Large intestine (tissue), 3 donors: ENCODE data around the gene PATE3. TPM values are rescaled to one million over a fixed set of nuclear protein-coding genes. Genes with fewer than 3 reads are reported as not detected.

ENCODE experiments used
- DNase-seq, 2 donors: peaks; one replicate each; pipeline versions ENCODE4 v3.0.0 to v3.0.0-alpha.2; 2013
- H3K27ac ChIP-seq: one replicate; pipeline ENCODE4 v1.5.1; 2013; ENCODE audit warnings: low read length
- H3K27me3 ChIP-seq: 2 replicates; pipeline ENCODE4 v1.6.1; 2013; ENCODE audit warnings: low read length; ENCODE audit not compliant: control insufficient read depth, insufficient read depth
- H3K36me3 ChIP-seq: 2 replicates; pipeline ENCODE4 v1.6.1; 2013; ENCODE audit warnings: low read length; ENCODE audit not compliant: control insufficient read depth, insufficient read depth
- H3K4me1 ChIP-seq: one replicate; pipeline ENCODE4 v1.6.1; 2013; ENCODE audit warnings: low read length; ENCODE audit not compliant: control insufficient read depth, insufficient read depth
- H3K4me3 ChIP-seq: one replicate; pipeline ENCODE4 v1.5.1; 2013; ENCODE audit warnings: low read length
- H3K9me3 ChIP-seq: one replicate; pipeline ENCODE4 v1.6.1; 2013; ENCODE audit warnings: mild to moderate bottlenecking, low read depth, low read length, moderate library complexity; ENCODE audit not compliant: control insufficient read depth
- WGBS: methylation state at CpG from one replicate; pipeline ENCODE4 v1.1.5; 2013; ENCODE audit warnings: low lambda C conversion rate; ENCODE audit not compliant: insufficient coverage; 5-methylcytosine and 5-hydroxymethylcytosine counted together
- polyA plus RNA-seq: library from polyadenylated mRNA; unstranded; fragments of 120-200 nt; gene quantifications from one replicate; pipeline ENCODE4 v1.2.1, GENCODE V29; 2013

The PATE3 gene
- polyA plus RNA-seq, 1 donor: not detected

- Histone ChIP-seq H3K36me3 (no peaks in the 10 kb centered on the region), H3K9me3 (no peaks in the 10 kb centered on the region), H3K27ac (no peak overlapping the region), H3K4me1 (no peaks in the 10 kb centered on the region), H3K4me3 (no peak overlapping the region), H3K27me3 (peaks cover 3% of the 10 kb centered on the region)
- 80% methylated on average over 1 of the region's 3 CpGs for WGBS
- DNase-seq: no peak
These were observed 15.0 kb upstream of the PATE3 start for GRCh38 chr11:125772834-125773505.

GRCh38 chr11:125773516-125773915 lies 14.4 kb upstream of the PATE3 start:
- no peak for DNase-seq
- Histone ChIP-seq H3K4me1 (no peaks in the 10 kb centered on the region), H3K9me3 (no peaks in the 10 kb centered on the region), H3K4me3 (no peak overlapping the region), H3K36me3 (no peaks in the 10 kb centered on the region), H3K27ac (no peak overlapping the region), H3K27me3 (peaks cover 3% of the 10 kb centered on the region)
- WGBS: no CpG with 5 or more reads among the region's 3 CpGs

- H3K4me3 ChIP-seq: no peak overlapping the region
- H3K4me1 ChIP-seq: no peaks in the 10 kb centered on the region
- H3K27ac ChIP-seq: no peak overlapping the region
- H3K36me3 ChIP-seq: no peaks in the 10 kb centered on the region
- WGBS: no CpG with 5 or more reads among the region's 5 CpGs
- H3K9me3 ChIP-seq: no peaks in the 10 kb centered on the region
- H3K27me3 ChIP-seq: peaks cover 2% of the 10 kb centered on the region
- DNase-seq: no peak
These were observed 10.6 kb upstream of the PATE3 start for GRCh38 chr11:125777309-125777708.

- Histone ChIP-seq H3K4me1 (no peaks in the 10 kb centered on the region), H3K4me3 (no peak within 1 kb of the TSS), H3K36me3 (no peaks in the 10 kb centered on the region), H3K27me3 (no peaks in the 10 kb centered on the region), H3K9me3 (no peaks in the 10 kb centered on the region), H3K27ac (no peak within 1 kb of the TSS)
- no peak for DNase-seq
These were observed 9.2 kb upstream of the PATE3 start, which contains the start of gene PATE2 for GRCh38 chr11:125778728-125779127. PATE2 (minus strand) TSS chr11:125778828; CDS start chr11:125778773, 55 bp downstream.

- Histone ChIP-seq H3K27ac (no peak overlapping the region), H3K4me1 (no peaks in the 10 kb centered on the region), H3K4me3 (no peak overlapping the region), H3K27me3 (no peaks in the 10 kb centered on the region), H3K9me3 (no peaks in the 10 kb centered on the region), H3K36me3 (no peaks in the 10 kb centered on the region)
- DNase-seq: no peak
- 83% methylated on average over 1 of the region's 2 CpGs for WGBS
These were observed 3.2 kb upstream of the PATE3 start for GRCh38 chr11:125784678-125785077.

- Histone ChIP-seq H3K4me1 (no peaks in the 10 kb centered on the region), H3K27ac (no peak overlapping the region), H3K4me3 (no peak overlapping the region), H3K9me3 (no peaks in the 10 kb centered on the region), H3K36me3 (no peaks in the 10 kb centered on the region), H3K27me3 (no peaks in the 10 kb centered on the region)
- DNase-seq: no peak
- WGBS: 100% methylated on average over 3 of the region's 4 CpGs
These were observed 2.9 kb downstream of the PATE3 start for GRCh38 chr11:125790825-125791224.

- Histone ChIP-seq H3K27ac (no peak overlapping the region), H3K4me1 (no peaks in the 10 kb centered on the region), H3K4me3 (no peak overlapping the region), H3K27me3 (no peaks in the 10 kb centered on the region), H3K9me3 (peaks cover 8% of the 10 kb centered on the region), H3K36me3 (no peaks in the 10 kb centered on the region)
- no peak for DNase-seq
- WGBS: no CpG with 5 or more reads among the region's 4 CpGs
These were observed 9.7 kb downstream of the PATE3 start for GRCh38 chr11:125797641-125798040.

- Histone ChIP-seq H3K27ac (no peak overlapping the region), H3K4me3 (no peak overlapping the region), H3K36me3 (no peaks in the 10 kb centered on the region), H3K9me3 (peaks cover 16% of the 10 kb centered on the region), H3K4me1 (no peaks in the 10 kb centered on the region), H3K27me3 (no peaks in the 10 kb centered on the region)
- no peak for DNase-seq
- 43% methylated on average over 1 of the region's 2 CpGs for WGBS
These were observed 11.9 kb downstream of the PATE3 start for GRCh38 chr11:125799808-125800207.

- H3K27me3 ChIP-seq: no peaks in the 10 kb centered on the region
- WGBS: 36% methylated on average over 1 of the region's 1 CpG
- H3K9me3 ChIP-seq: peaks cover 16% of the 10 kb centered on the region
- no peak overlapping the region for H3K27ac ChIP-seq
- DNase-seq: no peak
- no peaks in the 10 kb centered on the region for H3K36me3 ChIP-seq
- H3K4me3 ChIP-seq: no peak overlapping the region
- no peaks in the 10 kb centered on the region for H3K4me1 ChIP-seq
These were observed 14.5 kb downstream of the PATE3 start for GRCh38 chr11:125802387-125802786.

- Histone ChIP-seq H3K27me3 (no peaks in the 10 kb centered on the region), H3K9me3 (peaks cover 7% of the 10 kb centered on the region), H3K4me3 (no peak overlapping the region), H3K27ac (no peak overlapping the region), H3K4me1 (no peaks in the 10 kb centered on the region), H3K36me3 (no peaks in the 10 kb centered on the region)
- DNase-seq: no peak
- WGBS: no CpG with 5 or more reads among the region's 1 CpG
These were observed 20.0 kb downstream of the PATE3 start for GRCh38 chr11:125807909-125808308.

- no CpG with 5 or more reads among the region's 3 CpGs for WGBS
- Histone ChIP-seq H3K9me3 (peaks cover 3% of the 10 kb centered on the region), H3K36me3 (no peaks in the 10 kb centered on the region), H3K27me3 (no peaks in the 10 kb centered on the region), H3K4me1 (no peaks in the 10 kb centered on the region), H3K27ac (no peak within 1 kb of the TSS), H3K4me3 (no peak within 1 kb of the TSS)
- no peak for DNase-seq
These were observed 45.1 kb downstream of the PATE3 start, which contains the start of gene PATE4 for GRCh38 chr11:125833016-125833415. PATE4 (plus strand) TSS chr11:125833316; CDS start chr11:125833360, 44 bp downstream.
